GM12878 (cell line): ENCODE results near the gene SLC44A3. TPM values are rescaled to one million over a fixed set of nuclear protein-coding genes. Genes with fewer than 3 reads are reported as not detected.

Experiments used
- ATAC-seq: fragments of 200-7000 bp; cut with Tn5 transposase; 3 replicates; pipeline ENCODE4 v1.9.1; 2020; ENCODE audit warnings: mild to moderate bottlenecking, moderate library complexity
- BruUV-seq: library from RNA; stranded (reverse); fragments of 400-500 nt; replicated peaks from 2 replicates; lab custom pipeline; 2021; lab: Mats Ljungman, UMichigan
- CTCF ChIA-PET: fragments of 300-600 bp; sonication (Branson Sonifier 250); formaldehyde crosslinking; extraction: SDS; loops from one replicate; lab custom pipeline; 2021; ENCODE audit warnings: inconsistent platforms; lab: Yijun Ruan, JAX
- POLR2A ChIA-PET: fragments of 350-600 bp; formaldehyde crosslinking; extraction: SDS; loops from one replicate; lab custom pipeline; 2021; ENCODE audit warnings: inconsistent platforms; lab: Charles Lee
- RAD21 ChIA-PET: fragments of 300-600 bp; sonication (Branson Sonifier 250); formaldehyde crosslinking; loops from one replicate; lab custom pipeline; 2023; ENCODE audit warnings: antibody characterized with exemption; ENCODE audit not compliant: unreplicated experiment; lab: Charles Lee
- SMC1A ChIA-PET: fragments of 300-600 bp; sonication (Branson Sonifier 250); formaldehyde crosslinking; loops from one replicate; lab custom pipeline; 2023; ENCODE audit not compliant: unreplicated experiment, uncharacterized antibody; lab: Charles Lee
- DNase-seq: peaks from one replicate; pipeline ENCODE4 v3.0.0-alpha.2; 2011; ENCODE audit warnings: low read depth, low spot score
- FAIRE-seq: peaks from 3 replicates; lab custom pipeline; 2011; peaks lifted over from hg19 to GRCh38; lab: Jason Lieb, UNC
- H2AFZ ChIP-seq: 2 replicates; pipeline ENCODE4 v1.6.0; 2011; ENCODE audit warnings: low read depth, low read length, control low read depth; ENCODE audit not compliant: control insufficient read depth
- H3K27ac ChIP-seq: 2 replicates; pipeline ENCODE4 v1.5.1; 2011; ENCODE audit warnings: control low read depth; ENCODE audit not compliant: control insufficient read depth, insufficient read depth
- H3K27me3 ChIP-seq, 2 experiments: replicated peaks in 1 of 2; 2 replicates each; pipeline versions ENCODE4 v1.6.0 to v1.6.1; 2011; ENCODE audit warnings: low read length in 1 of 2; ENCODE audit not compliant: control insufficient read depth in 2 of 2, insufficient read depth in 2 of 2
- H3K36me3 ChIP-seq, 2 experiments: 2 replicates each; pipeline ENCODE4 v1.5.1; 2011; ENCODE audit warnings: low read length in 1 of 2; ENCODE audit not compliant: control insufficient read depth in 2 of 2, insufficient read depth in 2 of 2
- H3K4me1 ChIP-seq: 2 replicates; pipeline ENCODE4 v1.6.1; 2011; ENCODE audit warnings: mild to moderate bottlenecking, low read length, moderate library complexity, mixed read lengths; ENCODE audit not compliant: control insufficient read depth, insufficient read depth
- H3K4me2 ChIP-seq: 2 replicates; pipeline ENCODE4 v1.6.0; 2011; ENCODE audit warnings: control low read depth; ENCODE audit not compliant: control insufficient read depth, insufficient read depth
- H3K4me3 ChIP-seq: fragments of 200-600 bp; sonication (generic); 2 replicates; pipeline ENCODE4 v1.5.1; 2016
- H3K79me2 ChIP-seq: 2 replicates; pipeline ENCODE4 v1.6.0; 2011; ENCODE audit warnings: low read length; ENCODE audit not compliant: control insufficient read depth, insufficient read depth
- H3K9ac ChIP-seq: 2 replicates; pipeline ENCODE4 v1.8.0; 2011; ENCODE audit warnings: low read length, control low read depth, mixed read lengths; ENCODE audit not compliant: control insufficient read depth, insufficient read depth
- H3K9me3 ChIP-seq: replicated peaks from 3 replicates; pipeline ENCODE4 v1.5.1; 2011; ENCODE audit warnings: mild to moderate bottlenecking, low read length; ENCODE audit not compliant: control insufficient read depth, insufficient read depth
- H4K20me1 ChIP-seq: 2 replicates; pipeline ENCODE4 v1.6.0; 2011; ENCODE audit not compliant: control insufficient read depth, insufficient read depth
- NFYB ChIP-seq: IDR thresholded peaks from 2 replicates; pipeline ENCODE4 v1.6.1; 2011; ENCODE audit warnings: low read depth, mild to moderate bottlenecking, low read length, improper control_type of control experiment, moderate library complexity; ENCODE audit not compliant: insufficient read depth
- whole genome bisulfite sequencing: methylation state at CpG from one replicate; pipeline ENCODE4 v1.1.6; 2016; ENCODE audit warnings: low lambda C conversion rate; ENCODE audit not compliant: insufficient replicate concordance, insufficient coverage; ENCODE audit errors: missing lambda C conversion rate; 5-methylcytosine and 5-hydroxymethylcytosine counted together
- in situ Hi-C: fragments of 300-500 bp; cut with MboI; formaldehyde crosslinking; loops from 9 replicates; pipeline ENCODE4 v1.14.3; 2018; ENCODE audit warnings: mixed read lengths
- intact Hi-C: fragments of 100-400 bp; cut with micrococcal nuclease; formaldehyde crosslinking; loops from one replicate; pipeline ENCODE4 v1.14.2; 2022; ENCODE audit not compliant: unreplicated experiment
- polyA plus RNA-seq, 11 experiments: library from polyadenylated mRNA; depleted of rRNA in 4 of 11; unstranded in 6 of 11; stranded (reverse) in 5 of 11; fragments of >200 nt; fragmentation: Nextera tagmentation in 4 of 11; fragmentation: Illumina TruSeq in 1 of 11; extraction: Ambion mirVana in 4 of 11; extraction: Trizol in 1 of 11; gene quantifications; 1 replicate in 1 of 11; 2 replicates in 10 of 11; pipeline versions ENCODE4 v1.2.1 to v1.2.3, GENCODE V29; 2011 to 2016; ENCODE audit warnings: inconsistent platforms in 2 of 11, missing spikeins in 2 of 11, low read depth in 1 of 11
- total RNA-seq, 4 experiments: library from RNA; depleted of rRNA in 3 of 4; stranded (reverse); fragments of >200 nt in 3 of 4; fragmentation: Illumina TruSeq in 1 of 4; extraction: Trizol in 1 of 4; gene quantifications; 2 replicates each; pipeline versions ENCODE4 v1.2.1 to v1.2.3, GENCODE V29; 2013 to 2021
- TF ChIP-seq, protein P1 (sequence below): fragments of 450-650 bp; IDR thresholded peaks from 2 replicates; pipeline ENCODE4 v1.6.1; 2017; ENCODE audit warnings: mild to moderate bottlenecking, moderate library complexity
- TF ChIP-seq, protein P2 (sequence below): fragments of 450-650 bp; IDR thresholded peaks from 2 replicates; pipeline ENCODE4 v1.6.1; 2017; ENCODE audit warnings: mild to moderate bottlenecking

The SLC44A3 gene
- total and polyA plus RNA-seq, 10 of the 15 experiments (the other 5 are each of a cell fraction or from before 2014, with no cell fraction given), result not detected

GRCh38 chr1:94894630-94895029 lies 74.5 kb downstream of the SLC44A3 start:
- in situ Hi-C loops, result no loop called here
- Histone ChIP-seq H3K4me3 (no peak overlapping the region), H3K27ac (no peak overlapping the region), H4K20me1 (no peaks in the 10 kb centered on the region), H3K4me2 (no peak overlapping the region), H3K9ac (no peak overlapping the region), H3K9me3 (no peaks in the 10 kb centered on the region)
- WGBS, result 27% methylated on average over 4 of the region's 4 CpGs
- no TSS peak for BruUV-seq
- ChIA-PET POLR2A (no interaction called here), SMC1A (interaction anchor here (0.8 kb wide), 1 partner anchor 22 kb away, joined by 3 read pairs; no protein-coding TSS in a partner anchor), CTCF (no interaction called here)
- no peak for DNase-seq
- FAIRE-seq, result no peak
- intact Hi-C loops, result no loop called here
- ATAC-seq, result no peak
- TF ChIP-seq, protein P1, sequence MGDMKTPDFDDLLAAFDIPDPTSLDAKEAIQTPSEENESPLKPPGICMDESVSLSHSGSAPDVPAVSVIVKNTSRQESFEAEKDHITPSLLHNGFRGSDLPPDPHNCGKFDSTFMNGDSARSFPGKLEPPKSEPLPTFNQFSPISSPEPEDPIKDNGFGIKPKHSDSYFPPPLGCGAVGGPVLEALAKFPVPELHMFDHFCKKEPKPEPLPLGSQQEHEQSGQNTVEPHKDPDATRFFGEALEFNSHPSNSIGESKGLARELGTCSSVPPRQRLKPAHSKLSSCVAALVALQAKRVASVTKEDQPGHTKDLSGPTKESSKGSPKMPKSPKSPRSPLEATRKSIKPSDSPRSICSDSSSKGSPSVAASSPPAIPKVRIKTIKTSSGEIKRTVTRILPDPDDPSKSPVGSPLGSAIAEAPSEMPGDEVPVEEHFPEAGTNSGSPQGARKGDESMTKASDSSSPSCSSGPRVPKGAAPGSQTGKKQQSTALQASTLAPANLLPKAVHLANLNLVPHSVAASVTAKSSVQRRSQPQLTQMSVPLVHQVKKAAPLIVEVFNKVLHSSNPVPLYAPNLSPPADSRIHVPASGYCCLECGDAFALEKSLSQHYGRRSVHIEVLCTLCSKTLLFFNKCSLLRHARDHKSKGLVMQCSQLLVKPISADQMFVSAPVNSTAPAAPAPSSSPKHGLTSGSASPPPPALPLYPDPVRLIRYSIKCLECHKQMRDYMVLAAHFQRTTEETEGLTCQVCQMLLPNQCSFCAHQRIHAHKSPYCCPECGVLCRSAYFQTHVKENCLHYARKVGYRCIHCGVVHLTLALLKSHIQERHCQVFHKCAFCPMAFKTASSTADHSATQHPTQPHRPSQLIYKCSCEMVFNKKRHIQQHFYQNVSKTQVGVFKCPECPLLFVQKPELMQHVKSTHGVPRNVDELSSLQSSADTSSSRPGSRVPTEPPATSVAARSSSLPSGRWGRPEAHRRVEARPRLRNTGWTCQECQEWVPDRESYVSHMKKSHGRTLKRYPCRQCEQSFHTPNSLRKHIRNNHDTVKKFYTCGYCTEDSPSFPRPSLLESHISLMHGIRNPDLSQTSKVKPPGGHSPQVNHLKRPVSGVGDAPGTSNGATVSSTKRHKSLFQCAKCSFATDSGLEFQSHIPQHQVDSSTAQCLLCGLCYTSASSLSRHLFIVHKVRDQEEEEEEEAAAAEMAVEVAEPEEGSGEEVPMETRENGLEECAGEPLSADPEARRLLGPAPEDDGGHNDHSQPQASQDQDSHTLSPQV, result no peak
- TF ChIP-seq, protein P2, sequence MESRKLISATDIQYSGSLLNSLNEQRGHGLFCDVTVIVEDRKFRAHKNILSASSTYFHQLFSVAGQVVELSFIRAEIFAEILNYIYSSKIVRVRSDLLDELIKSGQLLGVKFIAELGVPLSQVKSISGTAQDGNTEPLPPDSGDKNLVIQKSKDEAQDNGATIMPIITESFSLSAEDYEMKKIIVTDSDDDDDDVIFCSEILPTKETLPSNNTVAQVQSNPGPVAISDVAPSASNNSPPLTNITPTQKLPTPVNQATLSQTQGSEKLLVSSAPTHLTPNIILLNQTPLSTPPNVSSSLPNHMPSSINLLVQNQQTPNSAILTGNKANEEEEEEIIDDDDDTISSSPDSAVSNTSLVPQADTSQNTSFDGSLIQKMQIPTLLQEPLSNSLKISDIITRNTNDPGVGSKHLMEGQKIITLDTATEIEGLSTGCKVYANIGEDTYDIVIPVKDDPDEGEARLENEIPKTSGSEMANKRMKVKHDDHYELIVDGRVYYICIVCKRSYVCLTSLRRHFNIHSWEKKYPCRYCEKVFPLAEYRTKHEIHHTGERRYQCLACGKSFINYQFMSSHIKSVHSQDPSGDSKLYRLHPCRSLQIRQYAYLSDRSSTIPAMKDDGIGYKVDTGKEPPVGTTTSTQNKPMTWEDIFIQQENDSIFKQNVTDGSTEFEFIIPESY, result no peak
- TF ChIP-seq NFYB, result no peak
- TF ChIP-seq, all 136 proteins: peak for 0
- Histone ChIP-seq H2AFZ (no peak overlapping the region), H3K4me1 (no peaks in the 10 kb centered on the region), H3K36me3 (no peaks in the 10 kb centered on the region), H3K79me2 (no peaks in the 10 kb centered on the region), H3K27me3 (no peaks in the 10 kb centered on the region)
- RAD21 ChIA-PET, result no interaction called here
